Gastroesophageal sphincter (tissue), 3 donors: ENCODE data around the gene PSMG3.

Source experiments
- CTCF ChIP-seq, 4 experiments: fragments of 200-600 bp in 2 of 4; fragments of 450-650 bp in 2 of 4; sonication (generic) in 1 of 4; IDR thresholded peaks; one replicate each; pipeline ENCODE4 v1.5.1; 2017 to 2019; ENCODE audit warnings: antibody characterized with exemption in 4 of 4, mild to moderate bottlenecking in 2 of 4, moderate library complexity in 2 of 4
- EP300 ChIP-seq: sonication (generic); formaldehyde crosslinking; IDR thresholded peaks from one replicate; pipeline ENCODE4 v1.6.1; 2017; ENCODE audit warnings: antibody characterized with exemption, mild to moderate bottlenecking
- POLR2A ChIP-seq, 2 donors: fragments of 450-650 bp; IDR thresholded peaks; one replicate each; pipeline ENCODE4 v1.6.1; 2017; ENCODE audit warnings: antibody characterized with exemption in 2 of 2, mild to moderate bottlenecking in 2 of 2, moderate library complexity in 1 of 2
- POLR2AphosphoS5 ChIP-seq: sonication (generic); formaldehyde crosslinking; IDR thresholded peaks from one replicate; pipeline ENCODE4 v1.6.1; 2017; ENCODE audit warnings: antibody characterized with exemption

DNA sequence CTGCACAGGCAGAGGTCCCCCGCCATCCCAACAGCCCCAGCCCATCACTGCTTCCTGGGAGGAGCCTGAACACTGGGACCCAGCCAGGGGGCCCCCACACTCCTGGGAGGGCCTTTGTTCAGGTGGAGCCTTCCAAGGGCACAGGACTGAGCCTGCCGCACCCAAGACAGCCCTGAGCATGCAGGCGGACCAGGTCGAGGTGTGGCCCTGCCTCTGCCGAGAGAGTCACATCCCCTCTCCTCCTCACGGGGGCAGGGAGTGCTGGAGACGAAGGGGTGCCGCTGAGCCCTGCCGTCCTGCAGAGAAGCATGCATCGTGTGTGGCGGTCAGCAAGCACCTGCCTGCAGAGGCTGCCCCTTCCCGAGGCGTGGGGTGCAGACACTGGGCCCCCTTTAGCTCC lies 46.6 kb downstream of the PSMG3 start:
- no peak for TF ChIP-seq POLR2A (IDR thresholded peaks at IDR 0.05)
- TF ChIP-seq CTCF (IDR thresholded peaks at IDR 0.05): no peak
- no peak for TF ChIP-seq EP300
- TF ChIP-seq POLR2AphosphoS5: no peak
